Measurements from ENCODE around the gene METTL15.

METTL15 gene

DNA sequence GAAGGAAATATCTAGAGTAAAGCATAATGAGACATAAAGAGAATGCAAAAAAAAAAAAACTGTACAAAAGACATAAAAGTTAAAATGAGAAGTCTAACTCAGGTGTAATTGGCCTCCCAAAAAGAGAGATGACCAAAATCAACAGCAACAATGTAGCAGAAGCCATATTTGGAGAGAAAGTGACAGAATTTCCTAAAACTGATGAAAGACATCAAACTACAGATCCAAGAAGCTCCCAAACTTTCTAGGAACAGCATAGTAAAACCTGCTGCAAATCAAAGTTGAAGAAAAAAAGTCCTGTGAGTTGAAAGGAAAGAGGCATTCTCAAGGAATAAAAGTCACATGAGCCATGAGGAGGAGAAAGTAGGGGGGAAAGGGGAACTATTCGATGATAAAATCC, 231.3 kb downstream of the METTL15 start:
- Histone ChIP-seq H3K27me3 (replicated peaks; ENCODE audit: control insufficient read depth, insufficient read depth, low read length) (no peaks in the 10 kb centered on the region), H3K36me3 (ENCODE audit: control insufficient read depth, insufficient read depth, low read length) (no peaks in the 10 kb centered on the region), H3K4me3 (replicated peaks; ENCODE audit: low read depth, low read length) (no peak overlapping the region)
- DNase-seq (ENCODE audit: extremely low read depth, insufficient read length) = no peak
- TF ChIP-seq, protein P1, sequence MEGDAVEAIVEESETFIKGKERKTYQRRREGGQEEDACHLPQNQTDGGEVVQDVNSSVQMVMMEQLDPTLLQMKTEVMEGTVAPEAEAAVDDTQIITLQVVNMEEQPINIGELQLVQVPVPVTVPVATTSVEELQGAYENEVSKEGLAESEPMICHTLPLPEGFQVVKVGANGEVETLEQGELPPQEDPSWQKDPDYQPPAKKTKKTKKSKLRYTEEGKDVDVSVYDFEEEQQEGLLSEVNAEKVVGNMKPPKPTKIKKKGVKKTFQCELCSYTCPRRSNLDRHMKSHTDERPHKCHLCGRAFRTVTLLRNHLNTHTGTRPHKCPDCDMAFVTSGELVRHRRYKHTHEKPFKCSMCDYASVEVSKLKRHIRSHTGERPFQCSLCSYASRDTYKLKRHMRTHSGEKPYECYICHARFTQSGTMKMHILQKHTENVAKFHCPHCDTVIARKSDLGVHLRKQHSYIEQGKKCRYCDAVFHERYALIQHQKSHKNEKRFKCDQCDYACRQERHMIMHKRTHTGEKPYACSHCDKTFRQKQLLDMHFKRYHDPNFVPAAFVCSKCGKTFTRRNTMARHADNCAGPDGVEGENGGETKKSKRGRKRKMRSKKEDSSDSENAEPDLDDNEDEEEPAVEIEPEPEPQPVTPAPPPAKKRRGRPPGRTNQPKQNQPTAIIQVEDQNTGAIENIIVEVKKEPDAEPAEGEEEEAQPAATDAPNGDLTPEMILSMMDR (IDR thresholded peaks at IDR 0.05; ENCODE audit: insufficient read depth, low read length, poor library complexity, severe bottlenecking) = no peak

DNA sequence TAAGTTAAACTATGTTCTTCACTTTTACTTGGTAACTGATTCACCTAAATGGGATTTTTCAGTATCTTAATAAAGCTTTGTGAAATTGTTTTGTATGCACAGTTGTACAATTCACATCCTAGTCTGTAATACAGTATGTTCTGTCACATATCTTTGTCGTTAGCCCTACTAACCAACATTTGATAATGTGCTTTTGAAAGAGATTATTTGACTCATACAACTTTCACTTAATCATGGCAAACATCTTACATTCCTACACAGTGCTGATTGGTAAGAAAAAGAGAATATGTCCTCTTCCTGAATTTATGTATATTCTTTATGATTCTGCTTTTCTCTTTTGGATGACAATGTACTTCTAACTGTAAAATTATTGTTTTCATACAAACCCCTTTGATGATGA, 234.5 kb downstream of the METTL15 start:
- TF ChIP-seq, protein P1 (IDR thresholded peaks at IDR 0.05; ENCODE audit: insufficient read depth, low read length, poor library complexity, severe bottlenecking) = no peak

DNA sequence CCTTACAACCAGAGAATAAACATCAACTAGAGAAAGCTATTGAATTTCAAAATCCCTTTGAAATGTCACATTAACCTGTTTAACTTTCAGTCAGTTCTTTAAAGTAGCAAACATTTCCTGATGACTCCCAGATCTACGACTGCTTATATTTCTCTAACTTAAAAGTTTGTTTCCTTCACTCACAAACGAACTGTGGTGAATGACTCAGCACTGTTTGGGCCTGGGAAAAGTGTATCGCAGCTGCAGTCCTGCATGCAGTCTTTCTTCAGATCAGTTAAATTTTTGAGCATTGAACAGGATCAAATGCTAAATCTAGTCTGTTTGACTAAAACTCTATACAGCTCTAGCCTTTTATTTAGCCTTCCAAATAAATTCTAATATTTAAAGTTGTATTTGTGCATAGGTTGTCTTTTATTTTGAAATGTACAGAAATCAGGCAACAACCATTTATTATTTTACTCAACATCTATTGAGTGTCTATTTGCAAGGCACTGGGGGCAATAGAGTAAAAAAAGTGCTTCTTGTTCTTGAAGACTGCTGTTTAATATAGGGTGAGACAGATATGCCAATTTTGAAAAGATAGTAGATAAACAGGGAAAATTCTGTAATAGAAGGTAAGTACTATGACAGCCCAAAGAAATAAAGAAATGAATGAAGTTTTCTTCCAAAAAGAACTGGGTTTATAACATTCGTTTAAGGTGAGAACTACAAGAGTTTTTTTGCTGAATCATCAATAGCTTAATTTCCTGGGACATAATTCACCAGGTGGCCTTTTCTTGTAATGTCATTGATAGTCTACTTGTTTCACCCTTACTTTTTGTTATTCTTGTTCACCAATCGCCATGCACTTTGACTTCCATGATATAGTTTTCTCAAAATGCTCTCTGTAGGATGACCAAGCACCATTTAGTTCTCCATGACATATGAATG, 235.4 kb downstream of the METTL15 start:
- no peaks in the 10 kb centered on the region for H3K27me3 ChIP-seq (replicated peaks; ENCODE audit: control insufficient read depth, insufficient read depth, low read length)
- TF ChIP-seq, protein P1 (IDR thresholded peaks at IDR 0.05; ENCODE audit: insufficient read depth, low read length, poor library complexity, severe bottlenecking) = no peak
- H3K36me3 ChIP-seq (ENCODE audit: control insufficient read depth, insufficient read depth, low read length) = no peaks in the 10 kb centered on the region
- DNase-seq (ENCODE audit: extremely low read depth, insufficient read length) = no peak
- no peak overlapping the region for H3K4me3 ChIP-seq (replicated peaks; ENCODE audit: low read depth, low read length)

More for the DNA sequence above, 234.5 kb downstream of the METTL15 start:
- H3K4me3 ChIP-seq (replicated peaks; ENCODE audit: low read depth, low read length) = no peak overlapping the region
- no peaks in the 10 kb centered on the region for H3K27me3 ChIP-seq (replicated peaks; ENCODE audit: control insufficient read depth, insufficient read depth, low read length)
- DNase-seq (ENCODE audit: extremely low read depth, insufficient read length) = no peak
- H3K36me3 ChIP-seq (ENCODE audit: control insufficient read depth, insufficient read depth, low read length) = no peaks in the 10 kb centered on the region

DNA sequence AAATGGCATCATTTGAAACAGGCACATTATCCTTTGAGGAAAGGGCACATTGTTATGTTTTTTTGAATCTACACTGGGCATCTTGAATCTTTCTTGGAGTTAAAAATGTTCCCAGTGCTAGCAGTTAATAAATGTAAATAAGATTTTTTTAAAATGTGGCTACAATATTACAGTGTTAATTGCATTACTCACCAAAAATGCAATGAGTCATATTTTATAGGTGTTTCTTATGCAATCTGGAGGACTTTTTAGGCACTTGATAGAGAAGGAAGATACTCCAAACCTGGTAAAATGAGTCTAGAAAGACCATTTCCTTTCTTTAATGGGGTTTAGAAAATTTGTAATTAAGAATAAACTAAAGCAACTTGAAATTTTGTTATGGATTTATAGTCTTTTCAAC, 238.0 kb downstream of the METTL15 start:
- H3K36me3 ChIP-seq (ENCODE audit: control insufficient read depth, insufficient read depth, low read length) = no peaks in the 10 kb centered on the region
- DNase-seq (ENCODE audit: extremely low read depth, insufficient read length) = no peak
- TF ChIP-seq, protein P1 (IDR thresholded peaks at IDR 0.05; ENCODE audit: insufficient read depth, low read length, poor library complexity, severe bottlenecking) = no peak

DNA sequence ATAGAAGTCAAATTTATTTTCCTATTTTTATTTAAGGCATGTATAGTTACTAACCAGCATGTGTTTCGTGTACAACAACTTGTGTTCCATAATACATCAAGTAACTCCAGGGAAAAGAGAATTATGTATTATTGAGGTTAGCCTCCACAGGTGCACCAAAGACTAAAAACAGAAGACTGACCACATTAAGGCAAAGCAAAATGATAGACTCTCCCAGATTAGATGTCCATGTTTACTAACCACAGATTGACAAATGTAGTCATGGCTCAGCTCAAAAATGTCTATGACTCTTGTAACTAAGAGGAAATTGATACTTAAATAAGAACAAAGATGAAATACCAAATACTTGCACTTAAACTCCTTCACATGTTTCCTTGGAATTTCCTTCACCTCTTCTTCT, 238.5 kb downstream of the METTL15 start:
- Histone ChIP-seq H3K4me3 (replicated peaks; ENCODE audit: low read depth, low read length) (no peak overlapping the region), H3K36me3 (ENCODE audit: control insufficient read depth, insufficient read depth, low read length) (no peaks in the 10 kb centered on the region), H3K27me3 (replicated peaks; ENCODE audit: control insufficient read depth, insufficient read depth, low read length) (no peaks in the 10 kb centered on the region)
- no peak for DNase-seq (ENCODE audit: extremely low read depth, insufficient read length)
- TF ChIP-seq, protein P1 (IDR thresholded peaks at IDR 0.05; ENCODE audit: insufficient read depth, low read length, poor library complexity, severe bottlenecking) = no peak

More for the DNA sequence above, 238.0 kb downstream of the METTL15 start:
- Histone ChIP-seq H3K27me3 (replicated peaks; ENCODE audit: control insufficient read depth, insufficient read depth, low read length) (no peaks in the 10 kb centered on the region), H3K4me3 (replicated peaks; ENCODE audit: low read depth, low read length) (no peak overlapping the region)
